Measurements from ENCODE around the gene ERRFI1.

DNA sequence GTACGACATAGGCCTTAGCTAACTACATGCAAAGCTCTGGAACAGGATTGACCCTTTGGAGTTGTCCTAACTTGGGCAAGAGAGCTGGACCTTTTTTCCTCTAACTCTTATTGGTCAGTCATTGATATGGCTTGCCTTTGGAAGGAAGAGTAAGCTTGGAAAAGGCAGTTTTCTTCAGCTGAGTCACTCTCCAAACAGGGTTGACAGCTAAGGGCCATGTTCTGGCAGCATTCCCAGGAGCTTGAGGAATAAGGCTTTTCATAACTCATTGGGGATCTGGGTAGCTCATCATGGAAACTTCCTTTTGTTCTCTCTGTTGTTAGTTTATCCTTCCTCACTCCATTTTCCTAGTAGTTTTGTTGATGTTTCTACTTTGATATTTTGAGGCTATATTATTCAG lies 14.5 kb upstream of the ERRFI1 start:
- TF ChIP-seq, protein P1, sequence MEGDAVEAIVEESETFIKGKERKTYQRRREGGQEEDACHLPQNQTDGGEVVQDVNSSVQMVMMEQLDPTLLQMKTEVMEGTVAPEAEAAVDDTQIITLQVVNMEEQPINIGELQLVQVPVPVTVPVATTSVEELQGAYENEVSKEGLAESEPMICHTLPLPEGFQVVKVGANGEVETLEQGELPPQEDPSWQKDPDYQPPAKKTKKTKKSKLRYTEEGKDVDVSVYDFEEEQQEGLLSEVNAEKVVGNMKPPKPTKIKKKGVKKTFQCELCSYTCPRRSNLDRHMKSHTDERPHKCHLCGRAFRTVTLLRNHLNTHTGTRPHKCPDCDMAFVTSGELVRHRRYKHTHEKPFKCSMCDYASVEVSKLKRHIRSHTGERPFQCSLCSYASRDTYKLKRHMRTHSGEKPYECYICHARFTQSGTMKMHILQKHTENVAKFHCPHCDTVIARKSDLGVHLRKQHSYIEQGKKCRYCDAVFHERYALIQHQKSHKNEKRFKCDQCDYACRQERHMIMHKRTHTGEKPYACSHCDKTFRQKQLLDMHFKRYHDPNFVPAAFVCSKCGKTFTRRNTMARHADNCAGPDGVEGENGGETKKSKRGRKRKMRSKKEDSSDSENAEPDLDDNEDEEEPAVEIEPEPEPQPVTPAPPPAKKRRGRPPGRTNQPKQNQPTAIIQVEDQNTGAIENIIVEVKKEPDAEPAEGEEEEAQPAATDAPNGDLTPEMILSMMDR (IDR thresholded peaks at IDR 0.05; ENCODE audit: low read depth, low read length) = no peak
- no peak for TF ChIP-seq POLR2A (IDR thresholded peaks at IDR 0.05; ENCODE audit: extremely low read depth, insufficient read length)
- TF ChIP-seq, protein P2, sequence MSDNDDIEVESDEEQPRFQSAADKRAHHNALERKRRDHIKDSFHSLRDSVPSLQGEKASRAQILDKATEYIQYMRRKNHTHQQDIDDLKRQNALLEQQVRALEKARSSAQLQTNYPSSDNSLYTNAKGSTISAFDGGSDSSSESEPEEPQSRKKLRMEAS (IDR thresholded peaks at IDR 0.05; ENCODE audit: low read depth, low read length) = no peak
- no peak for TF ChIP-seq MYC (IDR thresholded peaks at IDR 0.05; ENCODE audit: low read depth, low read length)

Data from NB4 (cell line).